ENCODE results near the gene FAT1.

The FAT1 gene

GRCh38 chr4:186727977-186728519 is 4.4 kb upstream of the FAT1 start:
- no peak overlapping the region for H3K27ac Mint-ChIP-seq
- H3K4me3 Mint-ChIP-seq, result peak overlapping the region; percentile 96
- TF ChIP-seq CTCF (IDR thresholded peaks at IDR 0.05), result no peak
- H3K4me1 Mint-ChIP-seq, result peaks cover 21% of the 10 kb centered on the region
- DNase-seq, result peak; percentile 29
- H3K36me3 Mint-ChIP-seq (ENCODE audit: low read depth), result no peaks in the 10 kb centered on the region
- H3K9me3 Mint-ChIP-seq, result no peaks in the 10 kb centered on the region
- H3K27me3 Mint-ChIP-seq (ENCODE audit: low read depth, poor library complexity), result peaks cover 11% of the 10 kb centered on the region

GRCh38 chr4:186727169-186727976 is 3.7 kb upstream of the FAT1 start:
- DNase-seq, result peak; percentile 12
- Mint-ChIP-seq H3K9me3 (no peaks in the 10 kb centered on the region), H3K36me3 (ENCODE audit: low read depth) (no peaks in the 10 kb centered on the region), H3K4me1 (peaks cover 27% of the 10 kb centered on the region), H3K27ac (peak overlapping the region; percentile 96), H3K4me3 (peak overlapping the region; percentile 96), H3K27me3 (ENCODE audit: low read depth, poor library complexity) (peaks cover 9% of the 10 kb centered on the region)
- no peak for TF ChIP-seq CTCF (IDR thresholded peaks at IDR 0.05)

GRCh38 chr4:186726426-186727168 is 2.9 kb upstream of the FAT1 start:
- Mint-ChIP-seq H3K4me3 (peak overlapping the region; percentile 97), H3K27ac (peak overlapping the region; percentile 96), H3K27me3 (ENCODE audit: low read depth, poor library complexity) (peaks cover 10% of the 10 kb centered on the region), H3K4me1 (peaks cover 32% of the 10 kb centered on the region), H3K9me3 (no peaks in the 10 kb centered on the region), H3K36me3 (ENCODE audit: low read depth) (no peaks in the 10 kb centered on the region)
- peak; percentile 89 for DNase-seq
- no peak for TF ChIP-seq CTCF (IDR thresholded peaks at IDR 0.05)

- Mint-ChIP-seq H3K27me3 (ENCODE audit: low read depth, poor library complexity) (peaks cover 10% of the 10 kb centered on the region), H3K4me1 (peaks cover 32% of the 10 kb centered on the region), H3K27ac (peak overlapping the region; percentile 80), H3K36me3 (ENCODE audit: low read depth) (no peaks in the 10 kb centered on the region), H3K9me3 (no peaks in the 10 kb centered on the region), H3K4me3 (peak overlapping the region; percentile 97)
- TF ChIP-seq CTCF (IDR thresholded peaks at IDR 0.05), result peak; percentile 56
- DNase-seq, result peak; percentile 76
Observed at GRCh38 chr4:186725469-186726425, 2.1 kb upstream of the FAT1 start.

GRCh38 chr4:186724864-186725468 is 1.3 kb upstream of the FAT1 start:
- Mint-ChIP-seq H3K9me3 (no peaks in the 10 kb centered on the region), H3K36me3 (ENCODE audit: low read depth) (no peaks in the 10 kb centered on the region), H3K27me3 (ENCODE audit: low read depth, poor library complexity) (peaks cover 10% of the 10 kb centered on the region), H3K4me3 (peak overlapping the region; percentile 97), H3K4me1 (peaks cover 32% of the 10 kb centered on the region), H3K27ac (peak overlapping the region; percentile 96)
- no peak for TF ChIP-seq CTCF (IDR thresholded peaks at IDR 0.05)
- peak; percentile 27 for DNase-seq

Measured in nephron progenitor cell (in vitro differentiated cells).